GM23248 (cell line): Measurements from ENCODE around the gene ADM5.

Experiments
- EZH2 ChIP-seq: fragments of 200-600 bp; sonication (generic); IDR thresholded peaks from 2 replicates; pipeline ENCODE4 v1.6.1; 2018; ENCODE audit warnings: antibody characterized with exemption, mild to moderate bottlenecking; ENCODE audit not compliant: insufficient read depth, poor library complexity, severe bottlenecking
- EZH2phosphoT487 ChIP-seq: fragments of 200-600 bp; sonication (generic); IDR thresholded peaks from 2 replicates; pipeline ENCODE4 v1.6.1; 2018; ENCODE audit warnings: antibody characterized with exemption, moderate library complexity, mild to moderate bottlenecking, low read depth; ENCODE audit not compliant: insufficient read depth

GRCh38 chr19:49704888-49705642 is 15.7 kb downstream of the ADM5 start:
- no peak for TF ChIP-seq EZH2
- no peak for TF ChIP-seq EZH2phosphoT487
